Keratinocyte (primary cell): ENCODE measurements around the gene PPP5C. TPM values are rescaled to one million over a fixed set of nuclear protein-coding genes. Genes with fewer than 3 reads are reported as not detected.

Source experiments
- DNase-seq: peaks from one replicate; pipeline ENCODE4 v3.0.0-alpha.2; 2011; ENCODE audit warnings: low read depth, missing footprints, low spot score
- FAIRE-seq: peaks from 2 replicates; lab custom pipeline; 2011; peaks lifted over from hg19 to GRCh38; lab: Jason Lieb, UNC
- H2AFZ ChIP-seq: 2 replicates; pipeline ENCODE4 v1.6.0; 2012; ENCODE audit warnings: low read length, control low read depth, inconsistent platforms; ENCODE audit not compliant: control insufficient read depth
- H3K27ac ChIP-seq: 2 replicates; pipeline ENCODE4 v1.5.1; 2011; ENCODE audit warnings: low read length; ENCODE audit not compliant: control insufficient read depth, insufficient read depth
- H3K27me3 ChIP-seq: 3 replicates; pipeline ENCODE4 v1.6.0; 2011; ENCODE audit warnings: low read length; ENCODE audit not compliant: control insufficient read depth, insufficient read depth; ENCODE audit errors: extremely low read depth
- H3K36me3 ChIP-seq, 2 experiments: 2 replicates in 1 of 2; 3 replicates in 1 of 2; pipeline ENCODE4 v1.5.1; 2011; ENCODE audit warnings: low read length in 2 of 2, mild to moderate bottlenecking in 1 of 2; ENCODE audit not compliant: control insufficient read depth in 2 of 2, insufficient read depth in 2 of 2; ENCODE audit errors: extremely low read depth in 1 of 2
- H3K4me1 ChIP-seq: 3 replicates; pipeline ENCODE4 v1.5.1; 2011; ENCODE audit warnings: low read length; ENCODE audit not compliant: control insufficient read depth, insufficient read depth; ENCODE audit errors: extremely low read depth
- H3K4me2 ChIP-seq: 3 replicates; pipeline ENCODE4 v1.6.0; 2011; ENCODE audit warnings: low read depth, low read length; ENCODE audit not compliant: control insufficient read depth, insufficient read depth; ENCODE audit errors: extremely low read depth
- H3K4me3 ChIP-seq, 3 experiments: fragments of 200-600 bp in 1 of 3; sonication (generic) in 1 of 3; 2 replicates in 2 of 3; 3 replicates in 1 of 3; pipeline ENCODE4 v1.5.1; 2011 to 2016; ENCODE audit warnings: low read length in 3 of 3, mild to moderate bottlenecking in 3 of 3, control low read depth in 2 of 3, inconsistent platforms in 1 of 3, low read depth in 1 of 3, mixed read lengths in 1 of 3, mixed run types in 1 of 3, moderate library complexity in 1 of 3; ENCODE audit not compliant: control insufficient read depth in 2 of 3, insufficient read depth in 2 of 3; ENCODE audit errors: extremely low read depth in 1 of 3
- H3K79me2 ChIP-seq: 2 replicates; pipeline ENCODE4 v1.6.0; 2012; ENCODE audit warnings: low read length; ENCODE audit not compliant: control insufficient read depth, insufficient read depth
- H3K9ac ChIP-seq: 3 replicates; pipeline ENCODE4 v1.6.0; 2011; ENCODE audit warnings: low read length; ENCODE audit not compliant: control insufficient read depth, insufficient read depth; ENCODE audit errors: extremely low read depth
- H3K9me1 ChIP-seq: 3 replicates; pipeline ENCODE4 v1.6.0; 2011; ENCODE audit warnings: low read length; ENCODE audit not compliant: control insufficient read depth, insufficient read depth; ENCODE audit errors: extremely low read depth
- H3K9me3 ChIP-seq: 2 replicates; pipeline ENCODE4 v1.5.1; 2012; ENCODE audit warnings: low read depth, low read length; ENCODE audit not compliant: control insufficient read depth
- H4K20me1 ChIP-seq: 3 replicates; pipeline ENCODE4 v1.6.0; 2011; ENCODE audit warnings: low read length; ENCODE audit not compliant: control insufficient read depth, insufficient read depth; ENCODE audit errors: extremely low read depth
- CTCF ChIP-seq, 3 experiments: IDR thresholded peaks in 1 of 3; conservative IDR thresholded peaks in 1 of 3; optimal IDR thresholded peaks in 1 of 3; 2 replicates in 2 of 3; 3 replicates in 1 of 3; pipeline versions ENCODE3 to v1.5.1; 2011; ENCODE audit warnings: low read length in 3 of 3, mild to moderate bottlenecking in 3 of 3, moderate library complexity in 2 of 3, control low read depth in 1 of 3, inconsistent platforms in 1 of 3; ENCODE audit not compliant: insufficient read depth in 2 of 3; ENCODE audit errors: extremely low read depth in 1 of 3
- EZH2 ChIP-seq: IDR thresholded peaks from one replicate; pipeline ENCODE4 v1.6.1; 2012; ENCODE audit warnings: inconsistent platforms, mild to moderate bottlenecking, low read length, moderate library complexity
- dilution Hi-C: fragments of 300-500 bp; cut with MboI; formaldehyde crosslinking; loops from one replicate; pipeline ENCODE4 v1.7.0; 2020; ENCODE audit warnings: low sequenced_read_pairs; ENCODE audit not compliant: extremely low pct_ligation_motif_present
- polyA plus RNA-seq, 5 experiments: library from polyadenylated mRNA; depleted of rRNA in 3 of 5; stranded (reverse) in 3 of 5; stranded (forward) in 1 of 5; unstranded in 1 of 5; fragments of >200 nt; gene quantifications; 1 replicate in 1 of 5; 2 replicates in 3 of 5; 3 replicates in 1 of 5; pipeline versions ENCODE4 v1.2.1 to v1.2.3, GENCODE V29; 2011 to 2012; ENCODE audit warnings: missing spikeins in 2 of 5, low read depth in 1 of 5, low replicate concordance in 1 of 5

Gene PPP5C
- polyA plus RNA-seq, 1 donor (not counting 4 experiments of a cell fraction or from before 2014, with no cell fraction given): 97.5 TPM

- no peak overlapping the region for H2AFZ ChIP-seq
- no peaks in the 10 kb centered on the region for H3K9me1 ChIP-seq
- peaks cover 2% of the 10 kb centered on the region for H3K9me3 ChIP-seq
- TF ChIP-seq CTCF (optimal IDR thresholded peaks at IDR 0.05 in 1 of 3, IDR thresholded peaks at IDR 0.05 in 1 of 3, conservative IDR thresholded peaks at IDR 0.05 in 1 of 3; ENCODE audit: extremely low read depth in 1 of 3, insufficient read depth in 2 of 3, low read length in 3 of 3): no peak
- H3K4me2 ChIP-seq: no peak overlapping the region
- no peaks in the 10 kb centered on the region for H3K36me3 ChIP-seq
- no peak overlapping the region for H3K27ac ChIP-seq
- peaks cover 8% of the 10 kb centered on the region for H3K4me1 ChIP-seq
- no peaks in the 10 kb centered on the region for H4K20me1 ChIP-seq
- H3K4me3 ChIP-seq: no peak overlapping the region
- peaks cover 2% of the 10 kb centered on the region for H3K27me3 ChIP-seq
- H3K79me2 ChIP-seq: no peaks in the 10 kb centered on the region
- FAIRE-seq (no peak), DNase-seq (no peak)
- dilution Hi-C loops: no loop called here
- no peak overlapping the region for H3K9ac ChIP-seq
Observed at GRCh38 chr19:46303322-46303690, 43.6 kb upstream of the PPP5C start.

GRCh38 chr19:46303691-46304397 lies 43.0 kb upstream of the PPP5C start:
- dilution Hi-C loops: no loop called here
- Histone ChIP-seq H3K9me3 (peaks cover 2% of the 10 kb centered on the region), H3K36me3 (no peaks in the 10 kb centered on the region), H3K27ac (no peak overlapping the region), H3K4me2 (no peak overlapping the region), H3K4me3 (no peak overlapping the region), H3K9me1 (no peaks in the 10 kb centered on the region), H4K20me1 (no peaks in the 10 kb centered on the region), H3K4me1 (peaks cover 3% of the 10 kb centered on the region), H3K9ac (no peak overlapping the region), H3K27me3 (no peaks in the 10 kb centered on the region), H3K79me2 (no peaks in the 10 kb centered on the region), H2AFZ (peak overlapping the region; percentile 38)
- TF ChIP-seq CTCF (optimal IDR thresholded peaks at IDR 0.05 in 1 of 3, IDR thresholded peaks at IDR 0.05 in 1 of 3, conservative IDR thresholded peaks at IDR 0.05 in 1 of 3; ENCODE audit: extremely low read depth in 1 of 3, insufficient read depth in 2 of 3, low read length in 3 of 3) (no peak), EZH2 (no peak)
- peak; percentile 38 for DNase-seq
- no peak for FAIRE-seq
